MCF 10A (cell line): ENCODE data around the gene KRT6B. TPM values are rescaled to one million over a fixed set of nuclear protein-coding genes. Genes with fewer than 3 reads are reported as not detected.
A peak's percentile ranks its signal among the peaks of the same experiment; 100 is the strongest.

Source experiments
- BruUV-seq: library from RNA; stranded (reverse); fragments of 400-500 nt; replicated peaks from 2 replicates; lab custom pipeline; 2021; lab: Mats Ljungman, UMichigan
- CTCF ChIA-PET: fragments of 300-600 bp; sonication (Branson Sonifier 250); formaldehyde crosslinking; extraction: SDS; loops from one replicate; lab custom pipeline; 2021; ENCODE audit warnings: antibody characterized with exemption, inconsistent platforms; lab: Yijun Ruan, JAX
- POLR2A ChIA-PET: fragments of 300-600, 350-650 bp; sonication (Branson Sonifier 250); formaldehyde crosslinking; extraction: SDS; loops from one replicate; lab custom pipeline; 2020; ENCODE audit warnings: antibody characterized with exemption, inconsistent platforms; lab: Yijun Ruan, JAX
- DNase-seq: peaks from one replicate; pipeline ENCODE4 v3.0.0-alpha.2; 2018; ENCODE audit not compliant: unreplicated experiment
- H3K27ac Mint-ChIP-seq: one replicate; pipeline ENCODE4 v1.8.0; 2022; ENCODE audit warnings: mild to moderate bottlenecking, low read depth, mixed read lengths; ENCODE audit not compliant: unreplicated experiment
- H3K27me3 Mint-ChIP-seq: one replicate; pipeline ENCODE4 v1.8.0; 2022; ENCODE audit warnings: mixed read lengths; ENCODE audit not compliant: insufficient read depth, unreplicated experiment
- H3K36me3 Mint-ChIP-seq: one replicate; pipeline ENCODE4 v1.8.0; 2022; ENCODE audit warnings: mild to moderate bottlenecking, moderate library complexity, mixed read lengths; ENCODE audit not compliant: insufficient read depth, unreplicated experiment
- H3K4me1 Mint-ChIP-seq: one replicate; pipeline ENCODE4 v1.8.0; 2022; ENCODE audit warnings: mixed read lengths; ENCODE audit not compliant: insufficient read depth, unreplicated experiment
- H3K4me3 Mint-ChIP-seq: one replicate; pipeline ENCODE4 v1.8.0; 2022; ENCODE audit warnings: mild to moderate bottlenecking, moderate library complexity, mixed read lengths; ENCODE audit not compliant: unreplicated experiment
- H3K9me3 Mint-ChIP-seq: one replicate; pipeline ENCODE4 v1.8.0; 2022; ENCODE audit warnings: mixed read lengths; ENCODE audit not compliant: unreplicated experiment
- CTCF ChIP-seq: fragments of 200-600 bp; IDR thresholded peaks from one replicate; pipeline ENCODE4 v1.8.0; 2022; ENCODE audit warnings: antibody characterized with exemption, mild to moderate bottlenecking; ENCODE audit not compliant: unreplicated experiment
- intact Hi-C: fragments of 100-400 bp; cut with micrococcal nuclease; formaldehyde crosslinking; loops from 2 replicates; pipeline ENCODE4 v1.14.1; 2022
- total RNA-seq: library from RNA; stranded (reverse); gene quantifications from 2 replicates; pipeline ENCODE4 v1.2.3, GENCODE V29; 2022

The KRT6B gene
- total RNA-seq, 1 experiment from 2014 or later, result 3.3 TPM

- DNase-seq, result no peak
- no TSS peak for BruUV-seq
- ChIA-PET CTCF (interaction anchor here (1.5 kb wide), 2 partner anchors 13 to 18 kb away, joined by 3 to 6 read pairs; no protein-coding TSS in a partner anchor), POLR2A (interaction anchor here (27.6 to 28.5 kb wide), 2 partner anchors 5 to 14 kb away, joined by 1235 read pairs; partner anchors contain the start of genes KRT5 and KRT6A)
- H3K27ac Mint-ChIP-seq, result no peak overlapping the region
- H3K4me3 Mint-ChIP-seq, result no peak overlapping the region
- intact Hi-C loops, result no loop called here
- TF ChIP-seq CTCF, result no peak
- no peaks in the 10 kb centered on the region for H3K27me3 Mint-ChIP-seq
- no peaks in the 10 kb centered on the region for H3K36me3 Mint-ChIP-seq
- H3K4me1 Mint-ChIP-seq, result peaks cover 66% of the 10 kb centered on the region
- H3K9me3 Mint-ChIP-seq, result peaks cover 7% of the 10 kb centered on the region
These were observed 47.0 kb upstream of the KRT6B start for GRCh38 chr12:52498946-52499345.

- H3K27me3 Mint-ChIP-seq, result no peaks in the 10 kb centered on the region
- peaks cover 73% of the 10 kb centered on the region for H3K4me1 Mint-ChIP-seq
- no peak for DNase-seq
- no TSS peak for BruUV-seq
- intact Hi-C loops, result no loop called here
- peaks cover 5% of the 10 kb centered on the region for H3K36me3 Mint-ChIP-seq
- peak overlapping the region; percentile 31 for H3K27ac Mint-ChIP-seq
- CTCF ChIA-PET, result interaction anchor here (1.0 to 5.6 kb wide), 3 partner anchors 9 to 115 kb away, joined by 4 to 50 read pairs (median 16); no protein-coding TSS in a partner anchor
- H3K9me3 Mint-ChIP-seq, result peaks cover 7% of the 10 kb centered on the region
- POLR2A ChIA-PET, result interaction anchor here (5.6 to 28.5 kb wide), 3 partner anchors 14 to 378 kb away, joined by 117 to 1235 read pairs (median 141); partner anchors contain the start of gene KRT5
- no peak overlapping the region for H3K4me3 Mint-ChIP-seq
- TF ChIP-seq CTCF, result no peak
These were observed 46.0 kb upstream of the KRT6B start for GRCh38 chr12:52497975-52498374.

- TF ChIP-seq CTCF, result no peak
- Mint-ChIP-seq H3K4me3 (peak overlapping the region; percentile 93), H3K36me3 (peaks cover 18% of the 10 kb centered on the region), H3K9me3 (peaks cover 7% of the 10 kb centered on the region), H3K27me3 (no peaks in the 10 kb centered on the region), H3K27ac (peak overlapping the region; percentile 95), H3K4me1 (peaks cover 67% of the 10 kb centered on the region)
- peak; percentile 89 for DNase-seq
- CTCF ChIA-PET, result interaction anchor here (0.5 to 5.6 kb wide), 10 partner anchors 10 to 650 kb away, joined by 3 to 50 read pairs (median 5); no protein-coding TSS in a partner anchor
- intact Hi-C loops, result no loop called here
- no TSS peak for BruUV-seq
- POLR2A ChIA-PET, result interaction anchor here (0.6 to 28.5 kb wide), 10 partner anchors 13 to 379 kb away, joined by 3 to 1235 read pairs (median 4); partner anchors contain the start of genes KRT5 and KRT6C
These were observed 44.7 kb upstream of the KRT6B start for GRCh38 chr12:52496590-52497071.

GRCh38 chr12:52496054-52496453 is 44.1 kb upstream of the KRT6B start:
- H3K27ac Mint-ChIP-seq, result peak overlapping the region; percentile 95
- H3K9me3 Mint-ChIP-seq, result peaks cover 6% of the 10 kb centered on the region
- no peaks in the 10 kb centered on the region for H3K27me3 Mint-ChIP-seq
- peaks cover 24% of the 10 kb centered on the region for H3K36me3 Mint-ChIP-seq
- BruUV-seq, result no TSS peak
- H3K4me3 Mint-ChIP-seq, result peak overlapping the region; percentile 93
- peak; percentile 62 for DNase-seq
- H3K4me1 Mint-ChIP-seq, result peaks cover 68% of the 10 kb centered on the region
- intact Hi-C loops, result no loop called here
- no peak for TF ChIP-seq CTCF
- ChIA-PET CTCF (interaction anchor here (0.5 to 5.6 kb wide), 12 partner anchors 11 to 650 kb away, joined by 3 to 50 read pairs (median 5); partner anchors contain the start of gene KRT5), POLR2A (interaction anchor here (0.6 to 28.5 kb wide), 13 partner anchors 12 to 380 kb away, joined by 3 to 1235 read pairs (median 4); partner anchors contain the start of gene KRT5)
